GM21825 (cell line): ENCODE measurements around the gene NAP1L5.

Source experiments
- ATAC-seq: cut with Tn5 transposase; IDR thresholded peaks from one replicate; pipeline ENCODE4 v1.9.1; 2021; ENCODE audit warnings: mild to moderate bottlenecking, moderate library complexity; ENCODE audit not compliant: unreplicated experiment

The NAP1L5 gene

DNA sequence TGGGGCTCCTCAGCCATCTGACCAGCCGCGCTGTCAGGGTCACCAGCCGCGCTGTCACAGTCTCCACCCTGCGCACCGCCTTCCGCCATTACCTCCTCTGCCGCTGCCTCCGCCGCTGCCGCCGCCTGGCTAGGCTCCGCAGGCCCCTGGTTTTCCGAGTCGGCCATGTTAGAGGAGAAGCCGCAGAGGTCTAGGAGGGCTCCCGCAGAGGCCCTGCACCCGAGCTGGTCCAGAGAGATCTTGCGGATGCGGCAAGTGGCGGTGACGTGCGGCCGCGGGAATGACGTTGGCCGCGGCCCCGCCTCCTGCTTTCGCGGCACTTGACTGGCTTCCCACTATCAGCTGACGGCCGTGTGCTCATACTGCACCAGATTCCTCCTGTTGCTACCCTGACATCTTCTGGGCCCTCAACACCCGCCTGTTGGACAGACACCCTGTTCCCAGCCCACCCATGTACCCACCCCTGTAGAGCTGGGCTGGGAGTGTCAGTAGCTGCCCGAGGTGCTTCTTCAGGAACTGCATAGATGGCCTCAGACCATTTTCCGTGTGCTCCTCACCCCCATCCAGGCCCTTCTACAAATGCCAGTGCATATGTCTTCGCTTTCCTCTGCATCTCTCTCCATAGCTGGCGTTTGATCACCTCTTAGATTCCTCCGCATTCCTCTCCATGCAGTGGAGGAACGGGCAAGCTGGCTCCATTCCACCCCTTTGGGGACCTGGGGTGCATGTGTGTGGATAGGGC, at the start of gene NAP1L5:
NAP1L5 (minus strand) TSS at position 242 of the 742 bp plus-strand sequence; CDS start at position 167, 75 bp downstream.
- ATAC-seq, result peak; percentile 96

GRCh38 chr4:88747351-88747750, 49.7 kb upstream of the NAP1L5 start:
- ATAC-seq, result no peak

- ATAC-seq, result no peak
Measured at GRCh38 chr4:88746206-88746605, 48.6 kb upstream of the NAP1L5 start.

GRCh38 chr4:88745581-88746163, 48.0 kb upstream of the NAP1L5 start:
- ATAC-seq, result no peak

- ATAC-seq, result no peak
Measured at GRCh38 chr4:88745175-88745574, 47.5 kb upstream of the NAP1L5 start.

GRCh38 chr4:88744609-88745008, 47.0 kb upstream of the NAP1L5 start:
- no peak for ATAC-seq

DNA sequence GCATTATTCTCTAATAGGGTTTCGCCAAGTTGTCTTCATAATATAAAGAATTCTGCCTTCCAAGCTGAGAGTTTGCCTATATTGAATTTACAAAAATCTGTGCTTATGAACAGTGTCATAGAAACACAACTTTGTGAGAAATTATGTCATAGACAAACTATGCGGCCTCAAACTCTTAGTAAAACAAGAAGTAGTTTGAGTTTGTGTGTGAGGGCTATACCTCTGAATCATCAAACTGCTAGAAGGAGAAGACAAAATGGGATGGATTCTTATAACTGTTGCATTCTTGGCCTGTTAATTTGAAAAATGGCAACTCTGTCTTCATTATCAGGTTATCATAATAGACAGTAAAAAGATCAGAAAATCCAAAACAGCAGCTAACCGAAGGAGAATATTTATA, 46.1 kb upstream of the NAP1L5 start:
- ATAC-seq, result no peak

GRCh38 chr4:88742561-88742960, 44.9 kb upstream of the NAP1L5 start:
- ATAC-seq, result no peak

GRCh38 chr4:88738180-88738579, 40.6 kb upstream of the NAP1L5 start:
- no peak for ATAC-seq

GRCh38 chr4:88737307-88737941, 39.8 kb upstream of the NAP1L5 start:
- peak; percentile 96 for ATAC-seq

- no peak for ATAC-seq
Measured at GRCh38 chr4:88736264-88736663, 38.6 kb upstream of the NAP1L5 start.

DNA sequence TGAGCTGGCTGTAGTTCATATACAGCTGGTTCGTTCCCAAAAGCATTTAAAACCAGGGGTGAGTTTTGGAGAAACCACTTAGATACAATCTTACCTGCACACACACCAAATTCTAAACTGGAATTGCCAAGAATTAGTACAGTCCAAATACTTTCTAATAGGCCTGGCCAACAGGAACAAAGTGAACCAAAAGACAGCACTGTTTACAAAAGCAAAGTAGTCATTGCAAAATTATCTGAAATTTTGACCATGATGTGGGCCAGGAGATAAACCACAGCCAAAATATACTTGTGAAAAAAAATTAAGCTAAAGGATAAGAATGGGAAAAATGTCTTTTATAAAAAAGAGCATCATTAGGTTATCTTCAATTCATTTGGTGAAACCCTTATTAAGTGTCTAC, 37.9 kb upstream of the NAP1L5 start:
- no peak for ATAC-seq

- ATAC-seq, result no peak
Measured at GRCh38 chr4:88734403-88734949, 36.8 kb upstream of the NAP1L5 start.

DNA sequence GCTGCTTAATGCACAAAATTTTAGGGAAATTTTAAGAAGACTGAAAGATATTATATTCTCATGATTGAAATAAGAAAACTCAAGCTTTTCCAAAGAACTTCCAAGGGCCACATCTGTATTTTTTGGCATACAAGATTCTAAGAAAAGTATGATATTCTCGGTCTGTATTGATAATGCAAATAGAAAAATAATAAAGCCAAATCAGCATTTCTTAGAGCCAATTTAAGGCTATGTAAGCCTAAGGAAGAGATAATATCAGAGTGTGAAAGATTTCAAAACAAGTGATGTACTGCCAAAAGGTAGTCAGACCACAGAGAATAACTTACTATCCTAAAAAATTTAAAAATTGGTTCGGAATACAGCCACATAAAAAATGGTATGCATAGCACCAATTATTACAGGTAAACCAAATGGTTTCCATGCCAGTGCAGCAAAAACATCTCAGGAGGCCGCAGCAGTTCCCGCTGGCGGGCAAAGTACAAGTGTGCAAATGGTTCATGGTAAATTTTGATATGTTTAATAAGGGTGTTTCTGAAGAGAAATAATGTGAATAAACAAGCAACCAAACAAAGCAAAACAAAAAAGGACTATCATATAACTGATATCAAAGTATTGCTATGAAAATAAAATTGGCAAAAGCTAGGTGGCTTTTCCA, 35.2 kb upstream of the NAP1L5 start:
- ATAC-seq, result no peak

GRCh38 chr4:88731381-88731780, 33.8 kb upstream of the NAP1L5 start:
- ATAC-seq, result no peak

- no peak for ATAC-seq
Measured at GRCh38 chr4:88730811-88731210, 33.2 kb upstream of the NAP1L5 start.

GRCh38 chr4:88729146-88729760, 31.6 kb upstream of the NAP1L5 start:
- ATAC-seq, result no peak

DNA sequence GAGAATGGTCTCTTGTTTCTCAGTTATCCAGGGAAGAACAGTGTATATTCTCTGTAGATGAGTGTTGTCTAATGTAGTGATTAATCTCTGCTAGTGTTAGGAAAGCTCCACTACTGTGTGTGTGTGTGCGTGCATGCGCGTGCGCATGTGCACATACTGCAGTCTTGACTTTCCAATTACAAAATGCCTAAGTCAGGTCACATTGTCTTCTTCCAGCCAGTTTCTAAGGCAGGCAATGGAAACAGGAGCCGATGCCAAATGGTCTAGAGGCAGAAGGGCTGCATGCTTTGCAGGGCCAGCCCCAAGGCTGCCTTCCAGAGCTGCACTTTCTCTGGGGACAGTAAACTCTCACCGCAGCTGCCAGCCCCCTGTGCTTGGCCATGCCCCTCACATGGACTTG, 30.5 kb upstream of the NAP1L5 start:
- ATAC-seq, result no peak

DNA sequence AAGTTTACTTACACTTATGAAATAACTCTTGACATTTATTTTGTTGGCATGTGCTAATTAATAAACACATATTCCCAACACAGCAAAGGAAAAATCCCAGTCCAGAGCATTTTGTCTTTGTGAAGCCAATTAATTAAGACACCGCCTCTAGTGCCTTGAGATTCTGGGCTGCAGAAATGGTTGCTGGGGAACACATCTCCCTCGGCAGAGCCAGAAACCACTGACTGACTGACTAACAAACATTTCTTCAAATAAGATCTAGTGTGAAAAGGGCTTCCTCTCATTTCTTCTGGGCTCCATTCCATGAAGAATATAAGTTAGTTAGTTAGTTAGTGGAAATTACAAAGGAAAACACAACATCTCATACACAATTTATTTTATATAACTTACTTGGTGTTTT, 28.4 kb upstream of the NAP1L5 start:
- ATAC-seq, result no peak

- ATAC-seq, result no peak
Measured at GRCh38 chr4:88725143-88725542, 27.5 kb upstream of the NAP1L5 start.

GRCh38 chr4:88724406-88724805, 26.8 kb upstream of the NAP1L5 start:
- no peak for ATAC-seq
